Neuronal stem cell (in vitro differentiated cells): ENCODE measurements around the gene PTPN11.

Experiments used
- DNase-seq: peaks from one replicate; pipeline ENCODE4 v3.0.0-alpha.2; 2013; ENCODE audit warnings: low spot score
- H2AFZ ChIP-seq: one replicate; pipeline ENCODE4 v1.6.1; 2013; ENCODE audit warnings: mild to moderate bottlenecking, low read length, inconsistent platforms
- H2AK5ac ChIP-seq: 2 replicates; pipeline ENCODE4 v1.6.1; 2013; ENCODE audit warnings: low read depth, mild to moderate bottlenecking, inconsistent platforms, low read length, moderate library complexity, mixed read lengths
- H2BK120ac ChIP-seq: 2 replicates; pipeline ENCODE4 v1.6.1; 2013; ENCODE audit warnings: low read depth, mild to moderate bottlenecking, inconsistent platforms, low read length, moderate library complexity, mixed read lengths
- H2BK12ac ChIP-seq: one replicate; pipeline ENCODE4 v1.6.1; 2013; ENCODE audit warnings: low read length, inconsistent platforms
- H2BK15ac ChIP-seq: 2 replicates; pipeline ENCODE4 v1.6.1; 2013; ENCODE audit warnings: mild to moderate bottlenecking, low read length, inconsistent platforms, mixed read lengths
- H2BK5ac ChIP-seq: one replicate; pipeline ENCODE4 v1.6.1; 2013; ENCODE audit warnings: inconsistent platforms, mild to moderate bottlenecking, low read length, moderate library complexity
- H3K14ac ChIP-seq: one replicate; pipeline ENCODE4 v1.6.1; 2013; ENCODE audit warnings: low read length, inconsistent platforms
- H3K18ac ChIP-seq: 2 replicates; pipeline ENCODE4 v1.6.1; 2013; ENCODE audit warnings: low read length, inconsistent platforms
- H3K23ac ChIP-seq: 2 replicates; pipeline ENCODE4 v1.6.1; 2013; ENCODE audit warnings: low read depth, mild to moderate bottlenecking, mixed read lengths, low read length, inconsistent platforms; ENCODE audit not compliant: poor library complexity
- H3K27ac ChIP-seq: replicated peaks from 3 replicates; pipeline ENCODE4 v1.5.1; 2013; ENCODE audit warnings: low read length, inconsistent platforms
- H3K27me3 ChIP-seq, 3 experiments: 2 replicates each; pipeline ENCODE4 v1.6.1; 2013; ENCODE audit warnings: low read length in 3 of 3, mild to moderate bottlenecking in 2 of 3, inconsistent platforms in 1 of 3, low read depth in 1 of 3, mixed read lengths in 1 of 3, moderate library complexity in 1 of 3; ENCODE audit not compliant: control insufficient read depth in 3 of 3, insufficient read depth in 3 of 3
- H3K36me3 ChIP-seq, 2 donors: replicated peaks in 1 of 2; 2 replicates each; pipeline ENCODE4 v1.6.1; 2013; ENCODE audit warnings: low read length in 2 of 2; ENCODE audit not compliant: control insufficient read depth in 2 of 2, insufficient read depth in 2 of 2
- H3K4ac ChIP-seq: 2 replicates; pipeline ENCODE4 v1.6.1; 2013; ENCODE audit warnings: inconsistent platforms, mild to moderate bottlenecking, low read length, moderate library complexity
- H3K4me1 ChIP-seq, 2 donors: 1 replicate in 1 of 2; 2 replicates in 1 of 2; pipeline ENCODE4 v1.6.1; 2013; ENCODE audit warnings: low read length in 2 of 2, low read depth in 1 of 2; ENCODE audit not compliant: control insufficient read depth in 2 of 2, insufficient read depth in 1 of 2
- H3K4me2 ChIP-seq: one replicate; pipeline ENCODE4 v1.6.1; 2013; ENCODE audit warnings: mild to moderate bottlenecking, low read length, inconsistent platforms; ENCODE audit not compliant: insufficient read depth, poor library complexity, severe bottlenecking
- H3K4me3 ChIP-seq, 2 donors: 2 replicates each; pipeline ENCODE4 v1.5.1; 2013; ENCODE audit warnings: low read length in 2 of 2, mild to moderate bottlenecking in 2 of 2, inconsistent platforms in 1 of 2, moderate library complexity in 1 of 2
- H3K79me1 ChIP-seq: one replicate; pipeline ENCODE4 v1.6.1; 2013; ENCODE audit warnings: low read depth, mild to moderate bottlenecking, inconsistent platforms, low read length, moderate library complexity
- H3K9ac ChIP-seq: one replicate; pipeline ENCODE4 v1.6.1; 2013; ENCODE audit warnings: mild to moderate bottlenecking, low read depth, low read length, inconsistent platforms; ENCODE audit not compliant: poor library complexity
- H3K9me3 ChIP-seq, 2 donors: replicated peaks in 1 of 2; 2 replicates each; pipeline versions ENCODE3 to v1.6.1; 2013; ENCODE audit warnings: low read length in 2 of 2, mild to moderate bottlenecking in 2 of 2, inconsistent platforms in 1 of 2, low read depth in 1 of 2, mixed read lengths in 1 of 2, moderate library complexity in 1 of 2; ENCODE audit not compliant: control insufficient read depth in 2 of 2, insufficient read depth in 1 of 2
- H4K8ac ChIP-seq: one replicate; pipeline ENCODE4 v1.6.1; 2013; ENCODE audit warnings: low read depth, mild to moderate bottlenecking, inconsistent platforms, low read length, moderate library complexity
- H4K91ac ChIP-seq: one replicate; pipeline ENCODE4 v1.6.1; 2013; ENCODE audit warnings: low read length, low read depth, mild to moderate bottlenecking, inconsistent platforms; ENCODE audit not compliant: poor library complexity
- WGBS, 2 donors: extraction: QIAGEN DNeasy Blood & Tissue Kit; methylation state at CpG; one replicate each; pipeline ENCODE4 v1.1.7; 2013; ENCODE audit warnings: missing lambda C conversion rate in 2 of 2, mixed read lengths in 1 of 2; ENCODE audit not compliant: insufficient read length in 2 of 2, insufficient replicate concordance in 1 of 2; ENCODE audit errors: extremely low coverage in 2 of 2; 5-methylcytosine and 5-hydroxymethylcytosine counted together

PTPN11 gene

DNA sequence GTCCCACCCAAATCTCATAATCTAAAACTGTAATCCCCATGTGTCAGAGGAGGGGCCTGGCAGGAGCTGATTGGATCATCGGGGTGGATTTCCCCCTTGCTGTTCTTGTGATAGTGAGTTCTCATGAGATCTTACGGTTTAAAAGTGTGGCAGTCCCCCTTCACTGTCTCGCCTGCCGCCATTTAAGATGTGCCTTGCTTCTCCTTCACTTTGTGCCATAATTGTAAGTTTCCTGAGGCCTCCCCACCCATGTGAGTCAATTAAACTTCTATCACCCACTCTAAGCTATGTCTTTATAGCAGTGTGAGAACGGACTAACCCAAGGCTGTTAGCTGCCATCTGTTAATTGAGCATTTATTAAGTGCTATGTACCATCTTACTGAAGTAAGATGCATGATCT lies 105.1 kb downstream of the PTPN11 start:
- no peak overlapping the region for H3K18ac ChIP-seq
- no peak overlapping the region for H3K14ac ChIP-seq
- no peak overlapping the region for H2AK5ac ChIP-seq
- no CpG with 5 or more reads among the region's 5 CpGs for WGBS, 2 donors
- H2BK5ac ChIP-seq: no peak overlapping the region
- H3K4me3 ChIP-seq: no peak overlapping the region
- no peak overlapping the region for H3K27ac ChIP-seq
- H3K4me1 ChIP-seq: no peaks in the 10 kb centered on the region
- no peak overlapping the region for H4K8ac ChIP-seq
- no peaks in the 10 kb centered on the region for H3K79me1 ChIP-seq
- H2AFZ ChIP-seq: no peak overlapping the region
- H3K27me3 ChIP-seq: no peaks in the 10 kb centered on the region
- H3K9me3 ChIP-seq: no peaks in the 10 kb centered on the region
- no peak overlapping the region for H3K4ac ChIP-seq
- no peak for DNase-seq
- H3K36me3 ChIP-seq: no peaks in the 10 kb centered on the region
- no peak overlapping the region for H3K4me2 ChIP-seq
- H2BK120ac ChIP-seq: no peak overlapping the region
- H3K9ac ChIP-seq: no peak overlapping the region
- H3K23ac ChIP-seq: no peak overlapping the region
- no peak overlapping the region for H2BK15ac ChIP-seq
- H2BK12ac ChIP-seq: no peak overlapping the region
- H4K91ac ChIP-seq: no peak overlapping the region

DNA sequence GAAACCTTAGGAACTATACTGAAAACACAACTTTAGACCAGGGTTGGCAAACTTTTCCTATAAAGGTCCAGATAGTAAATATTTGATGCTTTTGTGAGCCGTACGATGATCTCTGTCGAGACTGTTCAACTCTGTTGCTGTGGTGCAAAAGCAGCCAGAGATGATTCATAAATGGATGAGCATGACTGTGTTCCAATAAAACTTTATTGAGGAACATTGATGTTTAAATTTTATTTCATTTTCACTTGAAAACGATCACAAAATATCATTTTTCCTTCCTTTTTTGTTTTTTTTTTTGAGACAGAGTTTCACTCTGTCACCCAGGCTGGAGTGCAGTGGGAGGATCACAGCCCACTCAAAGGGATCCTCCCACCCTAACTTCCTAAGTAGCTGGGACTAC lies 105.5 kb downstream of the PTPN11 start:
- Histone ChIP-seq H3K27me3 (no peaks in the 10 kb centered on the region), H2BK120ac (no peak overlapping the region), H2AK5ac (no peak overlapping the region), H3K14ac (no peak overlapping the region), H3K36me3 (no peaks in the 10 kb centered on the region), H3K4ac (no peak overlapping the region), H3K9me3 (no peaks in the 10 kb centered on the region), H3K79me1 (no peaks in the 10 kb centered on the region), H4K8ac (no peak overlapping the region), H3K9ac (no peak overlapping the region), H3K4me1 (no peaks in the 10 kb centered on the region), H3K4me2 (no peak overlapping the region), H3K23ac (no peak overlapping the region), H2AFZ (no peak overlapping the region), H2BK12ac (no peak overlapping the region), H2BK5ac (no peak overlapping the region), H3K27ac (no peak overlapping the region), H4K91ac (no peak overlapping the region), H3K18ac (no peak overlapping the region), H3K4me3 (no peak overlapping the region), H2BK15ac (no peak overlapping the region)
- WGBS, 2 donors: no CpG with 5 or more reads among the region's 4 CpGs
- no peak for DNase-seq

DNA sequence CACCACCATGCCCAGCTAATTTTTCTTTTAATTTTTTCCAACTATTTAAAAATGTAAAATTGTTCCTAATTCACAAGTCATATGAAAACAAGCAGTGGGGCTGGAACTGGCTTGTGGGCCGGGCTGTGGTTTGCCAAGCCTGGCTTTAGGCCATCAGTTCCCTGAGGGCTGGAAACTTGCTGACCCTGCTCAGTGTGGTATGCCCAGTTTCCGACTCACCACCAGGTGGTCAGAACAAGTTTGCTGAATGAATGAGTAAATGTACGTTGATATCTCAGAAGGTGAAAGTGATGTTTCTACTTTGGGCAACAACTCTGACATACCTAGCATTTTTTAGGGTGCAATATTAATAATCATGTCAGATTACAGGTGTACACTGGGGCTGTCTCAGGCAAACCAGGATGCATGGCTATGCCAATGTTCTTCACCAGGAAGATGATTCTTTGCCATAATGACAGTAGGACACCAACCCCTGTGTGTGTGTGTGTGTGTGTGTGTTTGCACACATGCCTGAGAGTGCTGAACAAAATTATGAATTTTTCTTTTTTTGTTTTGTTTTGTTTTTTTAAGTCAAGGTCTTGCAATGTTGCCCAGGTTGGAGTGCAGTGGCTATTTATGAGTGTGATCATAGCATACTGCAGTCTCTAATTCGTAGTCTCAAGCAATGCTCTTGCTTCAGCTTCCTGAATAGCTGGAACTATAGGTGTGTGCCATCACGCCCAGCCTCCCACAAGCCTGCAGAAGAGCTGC lies 106.1 kb downstream of the PTPN11 start:
- Histone ChIP-seq H2BK5ac (no peak overlapping the region), H3K18ac (no peak overlapping the region), H3K79me1 (no peaks in the 10 kb centered on the region), H2BK120ac (no peak overlapping the region), H4K91ac (no peak overlapping the region), H2BK12ac (no peak overlapping the region), H3K4me1 (no peaks in the 10 kb centered on the region), H3K4me3 (no peak overlapping the region), H3K14ac (no peak overlapping the region), H2AK5ac (no peak overlapping the region), H3K4ac (no peak overlapping the region), H3K36me3 (no peaks in the 10 kb centered on the region), H3K27ac (no peak overlapping the region), H3K9me3 (no peaks in the 10 kb centered on the region), H2AFZ (no peak overlapping the region), H3K23ac (no peak overlapping the region), H3K27me3 (no peaks in the 10 kb centered on the region), H3K9ac (no peak overlapping the region), H4K8ac (no peak overlapping the region), H3K4me2 (no peak overlapping the region), H2BK15ac (no peak overlapping the region)
- no peak for DNase-seq
- WGBS, 2 donors: no CpG with 5 or more reads among the region's 5 CpGs

DNA sequence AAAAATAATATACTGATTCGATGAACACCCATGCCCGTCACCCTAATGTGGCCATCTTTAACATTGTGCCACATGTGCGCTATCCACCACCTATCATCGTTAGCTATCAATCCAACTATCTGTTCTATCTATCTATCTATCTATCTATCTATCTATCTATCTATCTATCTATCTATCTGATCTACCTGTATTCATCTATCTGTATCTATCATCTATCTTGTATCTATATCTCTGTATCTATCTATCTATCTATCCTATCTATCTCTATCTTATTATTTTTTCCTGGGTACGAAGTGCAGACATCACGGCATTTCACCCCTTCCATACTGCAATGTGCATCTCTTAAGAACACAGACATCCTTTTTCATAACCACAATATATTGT lies 106.7 kb downstream of the PTPN11 start:
- no CpG with 5 or more reads among the region's 6 CpGs for WGBS, 2 donors
- H3K27me3 ChIP-seq: no peaks in the 10 kb centered on the region
- no peaks in the 10 kb centered on the region for H3K9me3 ChIP-seq

More for the DNA sequence above, 106.7 kb downstream of the PTPN11 start:
- no peak overlapping the region for H3K4me3 ChIP-seq
- H2AK5ac ChIP-seq: no peak overlapping the region
- H3K23ac ChIP-seq: no peak overlapping the region
- no peak overlapping the region for H3K27ac ChIP-seq
- no peak for DNase-seq
- no peak overlapping the region for H2BK5ac ChIP-seq
- H3K9ac ChIP-seq: no peak overlapping the region
- H4K8ac ChIP-seq: no peak overlapping the region
- H3K14ac ChIP-seq: no peak overlapping the region
- no peak overlapping the region for H3K18ac ChIP-seq
- no peak overlapping the region for H3K4me2 ChIP-seq
- no peak overlapping the region for H4K91ac ChIP-seq
- H2BK12ac ChIP-seq: no peak overlapping the region
- no peaks in the 10 kb centered on the region for H3K79me1 ChIP-seq
- H2BK15ac ChIP-seq: no peak overlapping the region
- no peak overlapping the region for H3K4ac ChIP-seq
- H2BK120ac ChIP-seq: no peak overlapping the region
- no peaks in the 10 kb centered on the region for H3K4me1 ChIP-seq
- H3K36me3 ChIP-seq: no peaks in the 10 kb centered on the region
- no peak overlapping the region for H2AFZ ChIP-seq
